GM13976 (cell line): ENCODE data around the gene WDR86.

ENCODE experiments used
- DNase-seq: peaks from one replicate; pipeline ENCODE4 v3.0.0; 2012; ENCODE audit warnings: low spot score
- CTCF ChIP-seq: IDR thresholded peaks from 2 replicates; pipeline ENCODE4 v1.5.1; 2012; ENCODE audit warnings: borderline replicate concordance, mild to moderate bottlenecking; ENCODE audit not compliant: insufficient read depth; ENCODE audit errors: extremely low read depth, missing control alignments, control extremely low read depth
- in situ Hi-C: fragments of 300-500 bp; cut with MboI; formaldehyde crosslinking; loops from one replicate; pipeline ENCODE4 v1.12.0; 2022; ENCODE audit warnings: low sequenced_read_pairs, mixed read lengths, inconsistent platforms; ENCODE audit not compliant: unreplicated experiment

The WDR86 gene

GRCh38 chr7:151437159-151437553, 27.3 kb upstream of the WDR86 start:
- DNase-seq, result no peak
- TF ChIP-seq CTCF, result no peak
- in situ Hi-C loops, result no loop called here

- in situ Hi-C loops, result no loop called here
- TF ChIP-seq CTCF, result no peak
- no peak for DNase-seq
These were observed 26.8 kb upstream of the WDR86 start for GRCh38 chr7:151436446-151437158.

- in situ Hi-C loops, result no loop called here
- DNase-seq, result no peak
- no peak for TF ChIP-seq CTCF
These were observed 26.1 kb upstream of the WDR86 start for GRCh38 chr7:151435971-151436370.

- in situ Hi-C loops, result no loop called here
- TF ChIP-seq CTCF, result no peak
- DNase-seq, result no peak
These were observed 25.5 kb upstream of the WDR86 start for GRCh38 chr7:151435103-151435916.

DNA sequence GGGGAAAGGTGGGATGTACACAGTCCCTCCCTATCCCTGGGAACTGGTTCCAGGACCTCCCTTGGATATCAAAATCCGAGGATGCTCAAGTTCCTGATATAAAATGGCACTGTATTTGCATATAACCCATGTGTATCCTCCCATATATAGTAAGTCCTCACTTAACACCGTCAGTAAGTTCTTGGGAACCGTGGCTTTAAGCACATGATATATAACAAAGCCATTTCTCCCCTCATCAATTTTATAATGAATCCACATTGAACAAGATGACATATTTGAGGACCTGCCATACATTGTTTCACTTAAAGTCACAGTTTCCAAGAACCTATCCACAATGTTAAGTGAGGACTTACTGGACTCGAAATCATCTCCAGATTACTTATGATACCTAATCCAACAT, 24.7 kb upstream of the WDR86 start:
- TF ChIP-seq CTCF, result no peak
- DNase-seq, result no peak
- in situ Hi-C loops, result no loop called here

DNA sequence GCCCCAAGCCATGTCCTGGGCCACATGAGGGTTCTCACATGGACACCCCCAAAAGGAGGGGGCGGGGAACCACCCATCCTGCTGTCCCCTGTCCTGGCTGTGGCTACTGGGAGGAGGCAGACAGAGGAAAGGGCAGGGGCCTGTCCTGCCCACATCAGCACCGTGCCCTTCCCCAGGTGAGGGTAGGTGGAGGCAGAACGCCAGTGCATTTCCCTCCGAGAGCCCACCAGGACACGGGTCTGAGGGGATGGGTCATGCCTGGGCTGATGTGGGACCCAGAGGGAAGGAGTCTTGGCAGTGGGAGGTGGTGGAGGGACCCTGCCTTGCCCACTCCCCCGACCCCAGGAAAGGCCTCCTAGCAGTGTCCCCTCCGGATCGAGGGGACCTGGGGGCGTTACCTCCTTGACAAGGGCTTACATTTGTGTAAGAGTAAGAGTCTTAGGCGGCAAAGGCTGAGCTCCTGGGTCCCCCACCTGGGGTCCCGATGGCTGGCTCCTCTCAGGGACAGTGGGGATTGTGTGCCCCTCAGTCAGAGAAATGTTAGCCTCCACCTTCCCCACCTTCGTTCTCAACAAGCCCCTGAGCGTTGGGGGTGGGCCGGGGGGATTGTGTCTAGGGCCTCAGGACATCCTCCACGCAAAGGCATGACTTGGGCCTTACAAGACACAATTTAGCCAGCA, 24.0 kb upstream of the WDR86 start:
- peak; percentile 38 for DNase-seq
- no peak for TF ChIP-seq CTCF
- in situ Hi-C loops, result no loop called here
